ENCODE measurements around the gene IGFL1.
"Not testable (repeated sequence)": the region's sequence is repeated elsewhere in the genome, so short reads cannot be mapped to it uniquely, and the experiment has no call there.

Gene IGFL1

GRCh38 chr19:46240693-46241092, 11.2 kb downstream of the IGFL1 start:
- TF ChIP-seq EZH2phosphoT487 (conservative IDR thresholded peaks at IDR 0.05; ENCODE audit: low read length) = no peak
- no peak for TF ChIP-seq CTCF (IDR thresholded peaks at IDR 0.05; ENCODE audit: insufficient read depth, low read length, poor library complexity, severe bottlenecking)
- H2AFZ ChIP-seq (ENCODE audit: low read depth, low read length, severe bottlenecking) = no peak overlapping the region
- no peaks in the 10 kb centered on the region for H3K36me3 ChIP-seq (ENCODE audit: low read length)
- H3K27me3 ChIP-seq (ENCODE audit: low read length) = no peaks in the 10 kb centered on the region
- H3K9me2 ChIP-seq (replicated peaks; ENCODE audit: insufficient read depth, low read length) = no peaks in the 10 kb centered on the region
- no peak overlapping the region for H3K4me3 ChIP-seq (ENCODE audit: insufficient read depth, low read length, poor library complexity, severe bottlenecking)
- H4K20me1 ChIP-seq (ENCODE audit: low read depth, low read length) = no peaks in the 10 kb centered on the region
- no peaks in the 10 kb centered on the region for H3K79me2 ChIP-seq (ENCODE audit: insufficient read depth, low read length)
- no peaks in the 10 kb centered on the region for H3K9me3 ChIP-seq (ENCODE audit: insufficient read depth, low read length)
- no peaks in the 10 kb centered on the region for H3F3A ChIP-seq (ENCODE audit: insufficient read depth)
- H3K4me2 ChIP-seq (ENCODE audit: low read depth, low read length, poor library complexity, severe bottlenecking) = no peak overlapping the region
- no peak overlapping the region for H3K9ac ChIP-seq (ENCODE audit: low read length)
- H3K27ac ChIP-seq (ENCODE audit: low read depth, low read length) = no peak overlapping the region

GRCh38 chr19:46241626-46242025, 12.1 kb downstream of the IGFL1 start:
- Histone ChIP-seq H4K20me1 (ENCODE audit: low read depth, low read length) (no peaks in the 10 kb centered on the region), H3F3A (ENCODE audit: insufficient read depth) (no peaks in the 10 kb centered on the region), H3K79me2 (ENCODE audit: insufficient read depth, low read length) (no peaks in the 10 kb centered on the region), H3K27ac (ENCODE audit: low read depth, low read length) (no peak overlapping the region), H3K36me3 (ENCODE audit: low read length) (no peaks in the 10 kb centered on the region), H3K4me3 (ENCODE audit: insufficient read depth, low read length, poor library complexity, severe bottlenecking) (no peak overlapping the region), H3K9ac (ENCODE audit: low read length) (no peak overlapping the region), H3K9me2 (replicated peaks; ENCODE audit: insufficient read depth, low read length) (no peaks in the 10 kb centered on the region), H3K27me3 (ENCODE audit: low read length) (no peaks in the 10 kb centered on the region), H2AFZ (ENCODE audit: low read depth, low read length, severe bottlenecking) (no peak overlapping the region), H3K9me3 (ENCODE audit: insufficient read depth, low read length) (no peaks in the 10 kb centered on the region), H3K4me2 (ENCODE audit: low read depth, low read length, poor library complexity, severe bottlenecking) (no peak overlapping the region)
- TF ChIP-seq CTCF (IDR thresholded peaks at IDR 0.05; ENCODE audit: insufficient read depth, low read length, poor library complexity, severe bottlenecking) (no peak), EZH2phosphoT487 (conservative IDR thresholded peaks at IDR 0.05; ENCODE audit: low read length) (no peak)

- not testable (repeated sequence) for H3K9me2 ChIP-seq (replicated peaks; ENCODE audit: insufficient read depth, low read length); H3K4me3 ChIP-seq (ENCODE audit: insufficient read depth, low read length, poor library complexity, severe bottlenecking); H4K20me1 ChIP-seq (ENCODE audit: low read depth, low read length); H3F3A ChIP-seq (ENCODE audit: insufficient read depth); H3K27me3 ChIP-seq (ENCODE audit: low read length); H3K9me3 ChIP-seq (ENCODE audit: insufficient read depth, low read length); H2AFZ ChIP-seq (ENCODE audit: low read depth, low read length, severe bottlenecking); H3K36me3 ChIP-seq (ENCODE audit: low read length); H3K79me2 ChIP-seq (ENCODE audit: insufficient read depth, low read length); H3K27ac ChIP-seq (ENCODE audit: low read depth, low read length); H3K4me2 ChIP-seq (ENCODE audit: low read depth, low read length, poor library complexity, severe bottlenecking); H3K9ac ChIP-seq (ENCODE audit: low read length)
These were observed 13.6 kb downstream of the IGFL1 start for GRCh38 chr19:46243081-46243654.

- Histone ChIP-seq H3K36me3 (ENCODE audit: low read length) (no peaks in the 10 kb centered on the region), H3K27me3 (ENCODE audit: low read length) (no peaks in the 10 kb centered on the region)
These were observed 20.7 kb downstream of the IGFL1 start for GRCh38 chr19:46250076-46250735.

More at GRCh38 chr19:46250076-46250735, 20.7 kb downstream of the IGFL1 start:
- Histone ChIP-seq H3K9ac (ENCODE audit: low read length) (no peak overlapping the region), H3K4me2 (ENCODE audit: low read depth, low read length, poor library complexity, severe bottlenecking) (no peak overlapping the region), H3F3A (ENCODE audit: insufficient read depth) (no peaks in the 10 kb centered on the region), H2AFZ (ENCODE audit: low read depth, low read length, severe bottlenecking) (no peak overlapping the region), H3K9me2 (replicated peaks; ENCODE audit: insufficient read depth, low read length) (no peaks in the 10 kb centered on the region), H3K9me3 (ENCODE audit: insufficient read depth, low read length) (no peaks in the 10 kb centered on the region), H4K20me1 (ENCODE audit: low read depth, low read length) (no peaks in the 10 kb centered on the region), H3K27ac (ENCODE audit: low read depth, low read length) (no peak overlapping the region), H3K4me3 (ENCODE audit: insufficient read depth, low read length, poor library complexity, severe bottlenecking) (no peak overlapping the region), H3K79me2 (ENCODE audit: insufficient read depth, low read length) (no peaks in the 10 kb centered on the region)
- no peak for TF ChIP-seq CTCF (IDR thresholded peaks at IDR 0.05; ENCODE audit: insufficient read depth, low read length, poor library complexity, severe bottlenecking)
- TF ChIP-seq EZH2phosphoT487 (conservative IDR thresholded peaks at IDR 0.05; ENCODE audit: low read length) = no peak

Data from SU-DHL-6 (cell line).